NCI-H2081 (cell line): Measurements from ENCODE around the gene RGCC.

Experiments
- DNase-seq, 2 experiments: peaks; one replicate each; lab custom pipeline; 2025; lab: John Stamatoyannopoulos, UW

The RGCC gene

GRCh38 chr13:41516166-41516565, 58.8 kb downstream of the RGCC start:
- no peak for DNase-seq

GRCh38 chr13:41516760-41517159, 59.4 kb downstream of the RGCC start:
- DNase-seq: no peak

GRCh38 chr13:41520016-41520659, 62.8 kb downstream of the RGCC start:
- no peak for DNase-seq
